K562 (cell line): ENCODE data around the gene MIEF1. TPM values are rescaled to one million over a fixed set of nuclear protein-coding genes. Genes with fewer than 3 reads are reported as not detected.

Experiments
- CREBBP ChIP-seq: IDR thresholded peaks from one replicate; pipeline ENCODE4 v1.6.1; 2012; ENCODE audit warnings: low read depth, mild to moderate bottlenecking, control low read depth, inconsistent platforms, low read length
- ELK3 ChIP-seq: fragments of 450-650 bp; formaldehyde crosslinking; IDR thresholded peaks from 2 replicates; pipeline ENCODE4 v1.4.0; 2020; ENCODE audit warnings: mild to moderate bottlenecking
- FIP1L1 ChIP-seq: fragments of 200-400 bp; formaldehyde crosslinking; IDR thresholded peaks from 2 replicates; pipeline ENCODE4 v1.6.1; 2018; ENCODE audit warnings: mild to moderate bottlenecking, low read depth, low read length; ENCODE audit not compliant: poor library complexity, severe bottlenecking
- HDAC8 ChIP-seq: fragments of 450-650 bp; IDR thresholded peaks from 2 replicates; pipeline ENCODE4 v1.6.1; 2016; ENCODE audit warnings: mild to moderate bottlenecking, missing genetic modification characterization, moderate library complexity, missing compliant biosample characterization
- HNRNPK ChIP-seq: fragments of 200-400 bp; formaldehyde crosslinking; IDR thresholded peaks from one replicate; pipeline ENCODE4 v1.6.1; 2018; ENCODE audit warnings: mild to moderate bottlenecking, low read depth, low read length; ENCODE audit not compliant: poor library complexity, severe bottlenecking
- PHF20 ChIP-seq: fragments of 450-650 bp; IDR thresholded peaks from 2 replicates; pipeline ENCODE4 v1.6.1; 2018; ENCODE audit not compliant: partially characterized antibody
- RHOXF2B ChIP-seq: fragments of 250-450 bp; sonication (Bioruptor Pico); conservative IDR thresholded peaks from 2 replicates; pipeline ENCODE4 v1.5.1; 2021
- SETDB1 ChIP-seq: IDR thresholded peaks from one replicate; pipeline ENCODE4 v1.6.1; 2012; ENCODE audit warnings: low read length, control low read depth, inconsistent platforms
- SIN3B ChIP-seq: fragments of 450-650 bp; IDR thresholded peaks from 2 replicates; pipeline ENCODE4 v1.6.1; 2017; ENCODE audit warnings: low read depth, mild to moderate bottlenecking, moderate library complexity
- SMC3 ChIP-seq: conservative IDR thresholded peaks from 2 replicates; pipeline ENCODE4 v1.6.1; 2011; ENCODE audit warnings: low read depth, low read length, improper control_type of control experiment; ENCODE audit not compliant: insufficient read depth
- SOX6 ChIP-seq: fragments of 450-650 bp; IDR thresholded peaks from 2 replicates; pipeline ENCODE4 v1.6.1; 2014; ENCODE audit warnings: mild to moderate bottlenecking
- SREBF2 ChIP-seq: sonication (generic); formaldehyde crosslinking; IDR thresholded peaks from 2 replicates; pipeline ENCODE4 v1.4.0; 2020; ENCODE audit warnings: mild to moderate bottlenecking, missing genetic modification reagents
- USF2 ChIP-seq: sonication (generic); formaldehyde crosslinking; IDR thresholded peaks from 2 replicates; pipeline ENCODE4 v1.5.0; 2020; ENCODE audit warnings: missing genetic modification reagents
- ZNF143 ChIP-seq: sonication (generic); formaldehyde crosslinking; IDR thresholded peaks from 2 replicates; pipeline ENCODE4 v1.9.0; 2022; ENCODE audit warnings: mild to moderate bottlenecking, missing genetic modification reagents
- ZNF24 ChIP-seq: fragments of 450-650 bp; IDR thresholded peaks from 2 replicates; pipeline ENCODE4 v1.6.1; 2016
- ZNF79 ChIP-seq: fragments of 250-450 bp; sonication (Bioruptor Pico); IDR thresholded peaks from 2 replicates; pipeline ENCODE4 v1.4.0; 2020; ENCODE audit warnings: low read depth, mild to moderate bottlenecking, moderate library complexity
- ZZZ3 ChIP-seq: fragments of 450-650 bp; IDR thresholded peaks from 2 replicates; pipeline ENCODE4 v1.6.1; 2016; ENCODE audit warnings: antibody characterized with exemption, mild to moderate bottlenecking, moderate library complexity
- polyA plus RNA-seq, 8 experiments: library from polyadenylated mRNA; depleted of rRNA in 4 of 8; stranded (reverse) in 5 of 8; unstranded in 3 of 8; fragments of >200 nt; fragmentation: Nextera tagmentation in 2 of 8; fragmentation: Illumina TruSeq in 1 of 8; extraction: Ambion mirVana in 2 of 8; extraction: Trizol in 1 of 8; gene quantifications; 2 replicates each; pipeline versions ENCODE4 v1.2.1 to v1.2.3, GENCODE V29; 2011 to 2014; ENCODE audit warnings: inconsistent platforms in 1 of 8, missing spikeins in 1 of 8
- total RNA-seq, 7 experiments: library from RNA; depleted of rRNA in 6 of 7; stranded (reverse); fragments of >200 nt in 6 of 7; fragmentation: Illumina TruSeq in 2 of 7; extraction: Trizol in 2 of 7; gene quantifications; 2 replicates each; pipeline versions ENCODE4 v1.2.1 to v1.2.3, GENCODE V29; 2011 to 2021; ENCODE audit warnings: low replicate concordance in 1 of 7
- TF ChIP-seq, protein P1 (sequence below): fragments of 250-450 bp; sonication (Bioruptor Pico); IDR thresholded peaks from 2 replicates; pipeline ENCODE4 v1.8.0; 2022; ENCODE audit warnings: inconsistent platforms
- TF ChIP-seq, protein P2 (sequence below): fragments of 450-650 bp; formaldehyde crosslinking; IDR thresholded peaks from 2 replicates; pipeline ENCODE4 v1.4.0; 2020; ENCODE audit warnings: mild to moderate bottlenecking, mixed read lengths
- TF ChIP-seq, protein P3 (sequence below): sonication (generic); formaldehyde crosslinking; IDR thresholded peaks from 2 replicates; pipeline ENCODE4 v1.8.0; 2022; ENCODE audit warnings: missing genetic modification reagents, mild to moderate bottlenecking, borderline replicate concordance

Gene MIEF1
- total and polyA plus RNA-seq, 9 of the 15 experiments (the other 6 are each of a cell fraction or from before 2014, with no cell fraction given), result 10.9 to 51.8 (median 25.5) TPM

DNA sequence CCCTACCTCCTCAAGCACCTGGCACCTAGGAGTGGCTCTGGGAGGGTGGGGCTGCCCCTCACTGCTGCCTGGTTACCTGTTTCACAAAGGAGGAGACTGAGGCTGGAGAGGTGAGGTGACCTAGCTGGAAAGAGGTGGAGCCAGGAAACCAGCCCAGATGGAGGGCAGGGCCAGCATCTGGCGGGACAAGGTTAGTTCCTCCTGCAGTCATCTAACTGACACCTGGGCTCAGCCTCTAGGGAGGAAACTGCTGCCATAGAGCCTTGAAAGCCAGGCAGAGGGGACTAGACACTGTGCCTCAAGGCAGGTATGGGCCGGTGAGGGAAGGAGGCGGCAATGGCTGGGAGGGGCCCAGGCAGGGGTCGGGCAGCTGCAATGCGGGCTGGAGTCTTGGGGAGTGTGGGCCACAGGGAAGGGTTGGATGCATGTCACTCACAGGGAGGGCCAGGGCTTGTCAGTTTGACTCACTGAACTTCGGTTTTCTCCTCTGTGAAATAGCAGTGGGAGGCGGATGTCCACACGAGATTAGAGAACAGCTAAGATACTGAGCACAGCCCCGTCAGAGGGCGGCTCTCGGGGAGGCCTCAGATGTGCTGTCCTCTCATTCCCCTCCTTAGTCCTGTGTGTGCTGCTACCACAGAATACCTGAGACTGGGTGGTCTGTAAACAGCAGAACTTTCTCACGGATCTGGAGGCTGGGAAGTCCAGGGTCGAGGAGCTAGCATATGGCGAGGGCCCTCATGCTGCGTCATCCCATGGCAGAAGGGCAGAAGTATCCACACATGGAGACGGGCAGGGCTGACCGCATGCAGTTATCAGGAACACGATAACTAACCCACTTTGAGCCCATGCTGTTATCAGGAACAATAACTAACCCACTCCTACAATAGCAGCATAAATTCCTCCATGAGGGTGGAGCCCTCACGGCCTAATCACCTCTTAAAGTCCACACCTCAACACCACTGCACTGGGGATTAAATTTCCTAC lies 29.2 kb upstream of the MIEF1 start (continued):
- TF ChIP-seq HDAC8 (tag), result no peak
- no peak for TF ChIP-seq SMC3
- no peak for TF ChIP-seq FIP1L1
- TF ChIP-seq, protein P1, sequence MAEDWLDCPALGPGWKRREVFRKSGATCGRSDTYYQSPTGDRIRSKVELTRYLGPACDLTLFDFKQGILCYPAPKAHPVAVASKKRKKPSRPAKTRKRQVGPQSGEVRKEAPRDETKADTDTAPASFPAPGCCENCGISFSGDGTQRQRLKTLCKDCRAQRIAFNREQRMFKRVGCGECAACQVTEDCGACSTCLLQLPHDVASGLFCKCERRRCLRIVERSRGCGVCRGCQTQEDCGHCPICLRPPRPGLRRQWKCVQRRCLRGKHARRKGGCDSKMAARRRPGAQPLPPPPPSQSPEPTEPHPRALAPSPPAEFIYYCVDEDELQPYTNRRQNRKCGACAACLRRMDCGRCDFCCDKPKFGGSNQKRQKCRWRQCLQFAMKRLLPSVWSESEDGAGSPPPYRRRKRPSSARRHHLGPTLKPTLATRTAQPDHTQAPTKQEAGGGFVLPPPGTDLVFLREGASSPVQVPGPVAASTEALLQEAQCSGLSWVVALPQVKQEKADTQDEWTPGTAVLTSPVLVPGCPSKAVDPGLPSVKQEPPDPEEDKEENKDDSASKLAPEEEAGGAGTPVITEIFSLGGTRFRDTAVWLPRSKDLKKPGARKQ (CRISPR knock-in tag), result no peak
- TF ChIP-seq SREBF2 (CRISPR knock-in tag), result peak; percentile 95; the same call in 1 of the 2 replicates
- no peak for TF ChIP-seq PHF20
- TF ChIP-seq USF2 (CRISPR knock-in tag), result no peak
- TF ChIP-seq ZNF24, result no peak
- TF ChIP-seq SOX6, result peak; percentile 93
- no peak for TF ChIP-seq SIN3B
- TF ChIP-seq CREBBP, result no peak
- no peak for TF ChIP-seq ZNF143 (CRISPR knock-in tag)
- TF ChIP-seq RHOXF2B (CRISPR knock-in tag), result no peak
- no peak for TF ChIP-seq ZZZ3
- no peak for TF ChIP-seq ELK3 (CRISPR knock-in tag)
- TF ChIP-seq SETDB1, result no peak
- TF ChIP-seq, protein P2, sequence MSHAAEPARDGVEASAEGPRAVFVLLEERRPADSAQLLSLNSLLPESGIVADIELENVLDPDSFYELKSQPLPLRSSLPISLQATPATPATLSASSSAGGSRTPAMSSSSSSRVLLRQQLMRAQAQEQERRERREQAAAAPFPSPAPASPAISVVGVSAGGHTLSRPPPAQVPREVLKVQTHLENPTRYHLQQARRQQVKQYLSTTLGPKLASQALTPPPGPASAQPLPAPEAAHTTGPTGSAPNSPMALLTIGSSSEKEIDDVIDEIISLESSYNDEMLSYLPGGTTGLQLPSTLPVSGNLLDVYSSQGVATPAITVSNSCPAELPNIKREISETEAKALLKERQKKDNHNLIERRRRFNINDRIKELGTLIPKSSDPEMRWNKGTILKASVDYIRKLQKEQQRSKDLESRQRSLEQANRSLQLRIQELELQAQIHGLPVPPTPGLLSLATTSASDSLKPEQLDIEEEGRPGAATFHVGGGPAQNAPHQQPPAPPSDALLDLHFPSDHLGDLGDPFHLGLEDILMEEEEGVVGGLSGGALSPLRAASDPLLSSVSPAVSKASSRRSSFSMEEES, result no peak
- no peak for TF ChIP-seq HNRNPK
- TF ChIP-seq, protein P3, sequence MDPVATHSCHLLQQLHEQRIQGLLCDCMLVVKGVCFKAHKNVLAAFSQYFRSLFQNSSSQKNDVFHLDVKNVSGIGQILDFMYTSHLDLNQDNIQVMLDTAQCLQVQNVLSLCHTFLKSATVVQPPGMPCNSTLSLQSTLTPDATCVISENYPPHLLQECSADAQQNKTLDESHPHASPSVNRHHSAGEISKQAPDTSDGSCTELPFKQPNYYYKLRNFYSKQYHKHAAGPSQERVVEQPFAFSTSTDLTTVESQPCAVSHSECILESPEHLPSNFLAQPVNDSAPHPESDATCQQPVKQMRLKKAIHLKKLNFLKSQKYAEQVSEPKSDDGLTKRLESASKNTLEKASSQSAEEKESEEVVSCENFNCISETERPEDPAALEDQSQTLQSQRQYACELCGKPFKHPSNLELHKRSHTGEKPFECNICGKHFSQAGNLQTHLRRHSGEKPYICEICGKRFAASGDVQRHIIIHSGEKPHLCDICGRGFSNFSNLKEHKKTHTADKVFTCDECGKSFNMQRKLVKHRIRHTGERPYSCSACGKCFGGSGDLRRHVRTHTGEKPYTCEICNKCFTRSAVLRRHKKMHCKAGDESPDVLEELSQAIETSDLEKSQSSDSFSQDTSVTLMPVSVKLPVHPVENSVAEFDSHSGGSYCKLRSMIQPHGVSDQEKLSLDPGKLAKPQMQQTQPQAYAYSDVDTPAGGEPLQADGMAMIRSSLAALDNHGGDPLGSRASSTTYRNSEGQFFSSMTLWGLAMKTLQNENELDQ (CRISPR knock-in tag), result no peak
- TF ChIP-seq ZNF79 (CRISPR knock-in tag), result no peak
